ENCODE measurements around the gene RDX. TPM values are rescaled to one million over a fixed set of nuclear protein-coding genes. Genes with fewer than 3 reads are reported as not detected.
A peak's percentile ranks its signal among the peaks of the same experiment; 100 is the strongest.

Gene RDX
- 100 to 1,000 TPM; 140 to 152 TPM for total RNA-seq
- polyA plus RNA-seq (ENCODE audit: insufficient read length in 6 of 6) = 100 to 1,000 TPM; 109 to 146 (median 131) TPM
- long read RNA-seq, donor 1, full-length matches to known transcripts = 10 of 81 reads
- long read RNA-seq, donor 1, partial matches to known transcripts = 71 of 81 reads
- long read RNA-seq, donor 1, other reads (novel, unspliced or antisense) = 0 of 81 reads
- long read RNA-seq, donor 2, full-length matches to known transcripts = 10 of 65 reads
- long read RNA-seq, donor 2, partial matches to known transcripts = 55 of 65 reads
- long read RNA-seq, donor 2, other reads (novel, unspliced or antisense) = 0 of 65 reads
- long read RNA-seq, donor 3, full-length matches to known transcripts = 11 of 26 reads
- long read RNA-seq, donor 3, partial matches to known transcripts = 15 of 26 reads
- long read RNA-seq, donor 3, other reads (novel, unspliced or antisense) = 0 of 26 reads
- long read RNA-seq, donor 4, partial matches to known transcripts = 38 of 40 reads
- long read RNA-seq, donor 4, other reads (novel, unspliced or antisense) = 2 of 40 reads
- long read RNA-seq, donor 5, full-length matches to known transcripts = 5 of 71 reads
- long read RNA-seq, donor 5, partial matches to known transcripts = 66 of 71 reads
- long read RNA-seq, donor 5, other reads (novel, unspliced or antisense) = 0 of 71 reads
- long read RNA-seq, donor 6, full-length matches to known transcripts = 5 of 25 reads
- long read RNA-seq, donor 6, partial matches to known transcripts = 20 of 25 reads
- long read RNA-seq, donor 6, other reads (novel, unspliced or antisense) = 0 of 25 reads
- long read RNA-seq, donor 7, full-length matches to known transcripts = 10 of 46 reads
- long read RNA-seq, donor 7, partial matches to known transcripts = 36 of 46 reads
- long read RNA-seq, donor 7, other reads (novel, unspliced or antisense) = 0 of 46 reads
- long read RNA-seq, donor 8, full-length matches to known transcripts = 30 of 244 reads
- long read RNA-seq, donor 8, partial matches to known transcripts = 133 of 244 reads
- long read RNA-seq, donor 8, other reads (novel, unspliced or antisense) = 81 of 244 reads
- long read RNA-seq, donor 9, full-length matches to known transcripts = 1 of 1 reads
- long read RNA-seq, donor 9, partial matches to known transcripts = 0 of 1 reads
- long read RNA-seq, donor 9, other reads (novel, unspliced or antisense) = 0 of 1 reads
- long read RNA-seq, donor 10, partial matches to known transcripts = 38 of 39 reads
- long read RNA-seq, donor 10, other reads (novel, unspliced or antisense) = 1 of 39 reads
- long read RNA-seq, donor 11, full-length matches to known transcripts = 24 of 171 reads
- long read RNA-seq, donor 11, partial matches to known transcripts = 147 of 171 reads
- long read RNA-seq, donor 11, other reads (novel, unspliced or antisense) = 0 of 171 reads
- long read RNA-seq, donor 12, full-length matches to known transcripts = 13 of 142 reads
- long read RNA-seq, donor 12, partial matches to known transcripts = 60 of 142 reads
- long read RNA-seq, donor 12, other reads (novel, unspliced or antisense) = 69 of 142 reads

DNA sequence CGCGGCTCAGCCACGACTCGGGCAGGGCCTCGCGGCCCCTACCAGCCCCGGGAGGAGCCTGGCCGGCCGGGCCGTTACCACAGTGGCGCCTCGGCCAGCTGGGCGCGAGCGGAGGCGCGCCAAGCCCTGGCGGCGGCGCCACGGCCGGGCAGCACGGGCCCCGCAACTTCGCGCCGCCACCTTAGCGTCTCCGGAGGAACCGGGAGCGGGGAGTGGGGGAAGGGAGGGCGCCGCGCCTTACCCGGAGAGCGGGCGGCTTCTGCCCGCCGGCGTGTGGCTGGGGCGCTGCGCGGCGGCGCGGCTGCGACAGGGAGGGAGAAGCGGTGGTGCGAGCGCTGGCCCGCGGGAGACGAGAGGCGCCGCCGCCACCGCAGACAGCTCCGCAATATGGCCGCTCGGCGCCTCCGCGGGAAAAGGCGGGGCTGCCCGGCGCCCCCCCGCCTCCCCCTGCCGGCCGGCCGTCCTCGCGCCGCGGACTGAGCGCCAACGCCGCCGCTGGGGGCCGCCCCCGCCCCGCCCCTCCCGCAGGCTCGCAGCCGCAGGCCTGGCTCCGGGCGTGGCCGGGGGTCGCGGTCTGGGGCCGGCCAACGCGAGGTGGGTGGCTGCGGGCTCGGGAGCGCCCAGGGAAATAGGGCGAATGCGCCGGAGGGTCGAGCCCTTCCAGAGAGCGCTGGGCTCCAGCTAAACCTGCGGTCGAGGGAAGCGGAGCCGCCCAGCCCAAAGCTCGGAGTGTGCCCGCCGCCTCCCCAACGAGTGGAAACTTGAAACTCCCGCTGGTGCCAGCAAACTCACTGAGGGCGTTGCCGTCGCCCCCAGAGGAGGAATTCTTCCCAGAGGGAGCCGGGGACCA lies at the start of gene RDX:
TSS of gene RDX (minus strand) at position 389 of the 850 bp plus-strand sequence. CDS start 16,922 bp downstream, outside the sequence.
- H3K4me3 ChIP-seq = peak within 1 kb of the TSS; percentile 70 to 84
- no peaks in the 10 kb centered on the region for H3K36me3 ChIP-seq
- ATAC-seq (peak; percentile 85), DNase-seq (peak; percentile 74 to 94 (median 82))
- H3K4me1 ChIP-seq = peaks cover 15 to 56% of the 10 kb centered on the region in 2 donors
- H3K27ac ChIP-seq = peak within 1 kb of the TSS; percentile 94 to 98
- no peaks in the 10 kb centered on the region for H3K27me3 ChIP-seq
- TF ChIP-seq, protein P1, sequence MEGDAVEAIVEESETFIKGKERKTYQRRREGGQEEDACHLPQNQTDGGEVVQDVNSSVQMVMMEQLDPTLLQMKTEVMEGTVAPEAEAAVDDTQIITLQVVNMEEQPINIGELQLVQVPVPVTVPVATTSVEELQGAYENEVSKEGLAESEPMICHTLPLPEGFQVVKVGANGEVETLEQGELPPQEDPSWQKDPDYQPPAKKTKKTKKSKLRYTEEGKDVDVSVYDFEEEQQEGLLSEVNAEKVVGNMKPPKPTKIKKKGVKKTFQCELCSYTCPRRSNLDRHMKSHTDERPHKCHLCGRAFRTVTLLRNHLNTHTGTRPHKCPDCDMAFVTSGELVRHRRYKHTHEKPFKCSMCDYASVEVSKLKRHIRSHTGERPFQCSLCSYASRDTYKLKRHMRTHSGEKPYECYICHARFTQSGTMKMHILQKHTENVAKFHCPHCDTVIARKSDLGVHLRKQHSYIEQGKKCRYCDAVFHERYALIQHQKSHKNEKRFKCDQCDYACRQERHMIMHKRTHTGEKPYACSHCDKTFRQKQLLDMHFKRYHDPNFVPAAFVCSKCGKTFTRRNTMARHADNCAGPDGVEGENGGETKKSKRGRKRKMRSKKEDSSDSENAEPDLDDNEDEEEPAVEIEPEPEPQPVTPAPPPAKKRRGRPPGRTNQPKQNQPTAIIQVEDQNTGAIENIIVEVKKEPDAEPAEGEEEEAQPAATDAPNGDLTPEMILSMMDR (IDR thresholded peaks at IDR 0.05) = no peak
- no peaks in the 10 kb centered on the region for H3K9me3 ChIP-seq
- intact Hi-C loops (cut with DNase I) = no loop called here

DNA sequence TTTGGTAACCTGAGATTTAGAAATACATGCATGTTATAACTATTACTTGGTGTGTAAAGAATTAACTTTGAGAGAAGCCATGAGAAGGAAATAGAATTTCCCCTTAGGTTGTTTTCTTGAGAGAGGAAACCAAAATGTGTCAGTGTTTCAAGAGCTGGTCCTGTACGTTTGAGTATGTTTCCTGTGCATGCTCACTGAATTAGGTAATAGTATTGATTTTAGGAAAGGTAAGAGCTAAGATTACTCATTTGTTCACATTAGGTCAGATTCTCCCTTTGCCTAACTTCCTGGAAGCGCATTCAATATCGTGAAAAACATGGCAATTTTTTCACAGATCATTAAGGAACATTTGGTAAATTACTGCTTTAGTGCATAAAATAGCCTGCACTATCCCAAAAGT lies 49.3 kb upstream of the RDX start:
- Histone ChIP-seq H3K9me3 (no peaks in the 10 kb centered on the region), H3K4me3 (no peak overlapping the region), H3K27ac (peak overlapping the region in 1 of 2 donors; percentile 37), H3K27me3 (no peaks in the 10 kb centered on the region), H3K4me1 (peaks cover 0 to 17% of the 10 kb centered on the region in 2 donors), H3K36me3 (no peaks in the 10 kb centered on the region)
- TF ChIP-seq, protein P1 (IDR thresholded peaks at IDR 0.05) = no peak
- ATAC-seq (peak; percentile 54), DNase-seq (no peak)
- intact Hi-C loops (cut with DNase I) = no loop called here

DNA sequence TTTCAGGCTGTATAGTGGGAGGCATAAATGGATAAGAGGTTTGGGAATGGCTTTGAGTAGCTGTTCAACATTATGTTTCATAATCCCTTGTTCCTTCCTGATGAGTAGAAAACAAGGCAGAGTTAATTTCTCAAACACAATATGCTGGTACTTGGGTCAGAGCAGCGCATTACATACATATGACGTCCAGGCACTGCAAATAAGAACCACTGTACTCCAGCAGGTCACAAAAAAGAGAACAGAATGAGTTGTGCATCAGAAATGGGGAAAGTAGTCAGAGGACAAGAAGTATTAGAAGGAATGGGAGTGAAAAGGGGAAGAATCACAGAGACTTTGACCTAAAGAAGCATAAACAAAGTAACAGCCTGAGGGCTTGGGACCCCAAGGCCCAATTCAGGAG lies 44.0 kb upstream of the RDX start:
- ATAC-seq = no peak
- Histone ChIP-seq H3K27me3 (no peaks in the 10 kb centered on the region), H3K36me3 (no peaks in the 10 kb centered on the region), H3K27ac (no peak overlapping the region), H3K9me3 (no peaks in the 10 kb centered on the region), H3K4me1 (peaks cover 0 to under 1% of the 10 kb centered on the region in 2 donors), H3K4me3 (no peak overlapping the region)
- TF ChIP-seq, protein P1 (IDR thresholded peaks at IDR 0.05) = no peak
- DNase-seq = no peak
- intact Hi-C loops (cut with DNase I) = no loop called here

Measured in left lung (tissue), 14 donors.